GM12864 (cell line): ENCODE results near the gene HAND2.

ENCODE experiments used
- DNase-seq: peaks from one replicate; pipeline ENCODE4 v3.0.0-alpha.2; 2011; ENCODE audit warnings: low read depth
- H3K4me3 ChIP-seq: 2 replicates; pipeline ENCODE4 v1.5.1; 2011; ENCODE audit warnings: mild to moderate bottlenecking, low read depth, low read length, control low read depth
- CTCF ChIP-seq: IDR thresholded peaks from 2 replicates; pipeline ENCODE4 v1.5.1; 2011; ENCODE audit warnings: low read depth, mild to moderate bottlenecking, moderate library complexity, low read length, control low read depth, inconsistent platforms; ENCODE audit errors: missing control alignments

The HAND2 gene

GRCh38 chr4:173499658-173500535 lies 30.1 kb downstream of the HAND2 start:
- no peak for TF ChIP-seq CTCF
- no peak for DNase-seq
- H3K4me3 ChIP-seq: no peak overlapping the region

- no peak for TF ChIP-seq CTCF
- H3K4me3 ChIP-seq: no peak overlapping the region
- DNase-seq: no peak
These were observed 31.3 kb downstream of the HAND2 start for GRCh38 chr4:173498771-173499170.

GRCh38 chr4:173498023-173498422 lies 32.0 kb downstream of the HAND2 start:
- H3K4me3 ChIP-seq: no peak overlapping the region
- no peak for TF ChIP-seq CTCF
- peak; percentile 57 for DNase-seq

GRCh38 chr4:173494013-173494970 lies 35.7 kb downstream of the HAND2 start:
- peak; percentile 83 for TF ChIP-seq CTCF
- DNase-seq: peak; percentile 71
- peak overlapping the region; percentile 60 for H3K4me3 ChIP-seq

GRCh38 chr4:173493041-173493440 lies 37.0 kb downstream of the HAND2 start:
- no peak for DNase-seq
- no peak for TF ChIP-seq CTCF
- H3K4me3 ChIP-seq: no peak overlapping the region

GRCh38 chr4:173492315-173492714 lies 37.7 kb downstream of the HAND2 start:
- no peak overlapping the region for H3K4me3 ChIP-seq
- TF ChIP-seq CTCF: no peak
- no peak for DNase-seq
